HL-60 (cell line): ENCODE measurements around the gene ANKS1B.

Experiments used
- GABPA ChIP-seq: IDR thresholded peaks from 2 replicates; pipeline ENCODE4 v1.6.1; 2012; ENCODE audit warnings: low read depth
- POLR2AphosphoS5 ChIP-seq: IDR thresholded peaks from 2 replicates; pipeline ENCODE4 v1.6.1; 2012; ENCODE audit warnings: low read depth
- TF ChIP-seq, protein P1 (sequence below): IDR thresholded peaks from one replicate; pipeline ENCODE4 v1.5.1; 2011; ENCODE audit warnings: low read length, control low read depth, inconsistent platforms; ENCODE audit not compliant: insufficient read depth
- TF ChIP-seq, protein P2 (sequence below): IDR thresholded peaks from 2 replicates; pipeline ENCODE4 v1.6.1; 2012; ENCODE audit warnings: low read depth; ENCODE audit not compliant: insufficient replicate concordance

DNA sequence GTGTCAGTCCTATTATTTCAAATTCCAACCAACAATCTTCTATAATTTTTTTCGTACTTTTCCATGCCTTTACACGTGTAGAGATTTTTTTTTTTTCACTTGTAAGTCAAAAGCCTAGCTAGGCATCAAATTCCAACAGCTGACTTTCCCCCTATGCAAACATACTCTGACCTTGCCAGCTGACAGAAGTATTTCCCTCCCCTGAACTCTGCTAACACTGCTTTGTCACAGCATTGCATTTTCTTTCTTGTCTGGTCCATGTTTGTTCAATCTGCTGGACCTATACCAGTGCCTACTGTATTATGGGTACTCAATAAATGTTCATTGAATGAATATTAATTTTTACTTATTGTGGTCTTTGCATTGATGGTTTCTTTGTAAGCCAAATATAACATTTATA lies 772.5 kb downstream of the ANKS1B start:
- TF ChIP-seq, protein P1, sequence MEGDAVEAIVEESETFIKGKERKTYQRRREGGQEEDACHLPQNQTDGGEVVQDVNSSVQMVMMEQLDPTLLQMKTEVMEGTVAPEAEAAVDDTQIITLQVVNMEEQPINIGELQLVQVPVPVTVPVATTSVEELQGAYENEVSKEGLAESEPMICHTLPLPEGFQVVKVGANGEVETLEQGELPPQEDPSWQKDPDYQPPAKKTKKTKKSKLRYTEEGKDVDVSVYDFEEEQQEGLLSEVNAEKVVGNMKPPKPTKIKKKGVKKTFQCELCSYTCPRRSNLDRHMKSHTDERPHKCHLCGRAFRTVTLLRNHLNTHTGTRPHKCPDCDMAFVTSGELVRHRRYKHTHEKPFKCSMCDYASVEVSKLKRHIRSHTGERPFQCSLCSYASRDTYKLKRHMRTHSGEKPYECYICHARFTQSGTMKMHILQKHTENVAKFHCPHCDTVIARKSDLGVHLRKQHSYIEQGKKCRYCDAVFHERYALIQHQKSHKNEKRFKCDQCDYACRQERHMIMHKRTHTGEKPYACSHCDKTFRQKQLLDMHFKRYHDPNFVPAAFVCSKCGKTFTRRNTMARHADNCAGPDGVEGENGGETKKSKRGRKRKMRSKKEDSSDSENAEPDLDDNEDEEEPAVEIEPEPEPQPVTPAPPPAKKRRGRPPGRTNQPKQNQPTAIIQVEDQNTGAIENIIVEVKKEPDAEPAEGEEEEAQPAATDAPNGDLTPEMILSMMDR, result no peak
- no peak for TF ChIP-seq POLR2AphosphoS5
- TF ChIP-seq, protein P2, sequence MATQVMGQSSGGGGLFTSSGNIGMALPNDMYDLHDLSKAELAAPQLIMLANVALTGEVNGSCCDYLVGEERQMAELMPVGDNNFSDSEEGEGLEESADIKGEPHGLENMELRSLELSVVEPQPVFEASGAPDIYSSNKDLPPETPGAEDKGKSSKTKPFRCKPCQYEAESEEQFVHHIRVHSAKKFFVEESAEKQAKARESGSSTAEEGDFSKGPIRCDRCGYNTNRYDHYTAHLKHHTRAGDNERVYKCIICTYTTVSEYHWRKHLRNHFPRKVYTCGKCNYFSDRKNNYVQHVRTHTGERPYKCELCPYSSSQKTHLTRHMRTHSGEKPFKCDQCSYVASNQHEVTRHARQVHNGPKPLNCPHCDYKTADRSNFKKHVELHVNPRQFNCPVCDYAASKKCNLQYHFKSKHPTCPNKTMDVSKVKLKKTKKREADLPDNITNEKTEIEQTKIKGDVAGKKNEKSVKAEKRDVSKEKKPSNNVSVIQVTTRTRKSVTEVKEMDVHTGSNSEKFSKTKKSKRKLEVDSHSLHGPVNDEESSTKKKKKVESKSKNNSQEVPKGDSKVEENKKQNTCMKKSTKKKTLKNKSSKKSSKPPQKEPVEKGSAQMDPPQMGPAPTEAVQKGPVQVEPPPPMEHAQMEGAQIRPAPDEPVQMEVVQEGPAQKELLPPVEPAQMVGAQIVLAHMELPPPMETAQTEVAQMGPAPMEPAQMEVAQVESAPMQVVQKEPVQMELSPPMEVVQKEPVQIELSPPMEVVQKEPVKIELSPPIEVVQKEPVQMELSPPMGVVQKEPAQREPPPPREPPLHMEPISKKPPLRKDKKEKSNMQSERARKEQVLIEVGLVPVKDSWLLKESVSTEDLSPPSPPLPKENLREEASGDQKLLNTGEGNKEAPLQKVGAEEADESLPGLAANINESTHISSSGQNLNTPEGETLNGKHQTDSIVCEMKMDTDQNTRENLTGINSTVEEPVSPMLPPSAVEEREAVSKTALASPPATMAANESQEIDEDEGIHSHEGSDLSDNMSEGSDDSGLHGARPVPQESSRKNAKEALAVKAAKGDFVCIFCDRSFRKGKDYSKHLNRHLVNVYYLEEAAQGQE, result no peak
- no peak for TF ChIP-seq GABPA
